ENCODE data around the gene SMYD2. TPM values are rescaled to one million over a fixed set of nuclear protein-coding genes. Genes with fewer than 3 reads are reported as not detected.

The SMYD2 gene
- total and polyA plus RNA-seq, 3 donors from 2014 or later, result 73.9 to 89.4 (median 75.5) TPM

DNA sequence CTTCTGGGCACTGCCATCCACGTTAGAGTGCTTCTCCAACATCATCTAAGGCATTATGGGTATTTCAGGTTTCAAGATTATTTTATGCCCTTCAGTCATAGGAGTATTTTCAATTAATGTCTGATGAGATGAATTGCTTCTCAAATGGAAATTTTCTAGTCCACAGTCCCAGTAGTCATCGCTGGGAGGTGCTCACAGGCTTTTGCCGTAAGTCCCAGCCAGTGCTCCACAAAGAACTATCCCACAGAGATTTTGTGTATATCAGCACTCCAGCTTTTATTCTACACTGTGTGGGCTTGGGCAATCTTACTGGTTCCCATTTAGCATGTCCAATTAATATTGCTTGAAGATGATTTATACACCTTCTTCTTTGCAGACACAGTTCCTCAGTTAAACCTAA, 61.0 kb downstream of the SMYD2 start:
- no peak for DNase-seq
- intact Hi-C loops (cut with DNase I; ENCODE audit: low total_unique reads), result no loop called here
- Histone ChIP-seq H3K4me3 (no peak overlapping the region), H3K27ac (no peak overlapping the region), H3K4me1 (no peaks in the 10 kb centered on the region), H3K27me3 (no peaks in the 10 kb centered on the region), H3K36me3 (ENCODE audit: low read depth, missing control alignments) (no peaks in the 10 kb centered on the region), H3K9me3 (no peaks in the 10 kb centered on the region)
- WGBS, 2 donors, result 81 to 82% methylated on average over 3 of the region's 3 CpGs
- TF ChIP-seq, protein P1, sequence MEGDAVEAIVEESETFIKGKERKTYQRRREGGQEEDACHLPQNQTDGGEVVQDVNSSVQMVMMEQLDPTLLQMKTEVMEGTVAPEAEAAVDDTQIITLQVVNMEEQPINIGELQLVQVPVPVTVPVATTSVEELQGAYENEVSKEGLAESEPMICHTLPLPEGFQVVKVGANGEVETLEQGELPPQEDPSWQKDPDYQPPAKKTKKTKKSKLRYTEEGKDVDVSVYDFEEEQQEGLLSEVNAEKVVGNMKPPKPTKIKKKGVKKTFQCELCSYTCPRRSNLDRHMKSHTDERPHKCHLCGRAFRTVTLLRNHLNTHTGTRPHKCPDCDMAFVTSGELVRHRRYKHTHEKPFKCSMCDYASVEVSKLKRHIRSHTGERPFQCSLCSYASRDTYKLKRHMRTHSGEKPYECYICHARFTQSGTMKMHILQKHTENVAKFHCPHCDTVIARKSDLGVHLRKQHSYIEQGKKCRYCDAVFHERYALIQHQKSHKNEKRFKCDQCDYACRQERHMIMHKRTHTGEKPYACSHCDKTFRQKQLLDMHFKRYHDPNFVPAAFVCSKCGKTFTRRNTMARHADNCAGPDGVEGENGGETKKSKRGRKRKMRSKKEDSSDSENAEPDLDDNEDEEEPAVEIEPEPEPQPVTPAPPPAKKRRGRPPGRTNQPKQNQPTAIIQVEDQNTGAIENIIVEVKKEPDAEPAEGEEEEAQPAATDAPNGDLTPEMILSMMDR (IDR thresholded peaks at IDR 0.05), result no peak
- no peak for TF ChIP-seq POLR2A (IDR thresholded peaks at IDR 0.05)

DNA sequence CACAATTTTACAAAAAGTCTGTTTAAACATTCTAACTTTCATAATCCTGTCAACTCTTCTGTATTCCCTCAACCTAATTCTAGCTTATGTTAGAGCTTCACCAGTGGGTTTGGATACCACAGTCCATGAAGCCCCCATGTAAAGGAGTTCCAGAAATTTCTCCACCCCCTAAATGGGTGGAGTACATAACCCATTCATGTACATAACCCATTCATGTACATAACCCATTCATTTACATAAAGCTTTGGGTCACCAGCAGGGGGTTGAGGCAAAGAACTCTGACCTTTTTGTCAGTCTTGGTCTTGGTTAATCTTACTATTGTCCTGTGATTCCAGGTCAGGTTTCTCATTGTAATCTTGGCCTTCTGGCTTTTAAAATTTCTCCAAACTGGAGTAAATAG, 61.6 kb downstream of the SMYD2 start:
- Histone ChIP-seq H3K36me3 (ENCODE audit: low read depth, missing control alignments) (no peaks in the 10 kb centered on the region), H3K27me3 (no peaks in the 10 kb centered on the region), H3K4me3 (no peak overlapping the region), H3K9me3 (no peaks in the 10 kb centered on the region), H3K4me1 (no peaks in the 10 kb centered on the region), H3K27ac (no peak overlapping the region)
- no peak for TF ChIP-seq POLR2A (IDR thresholded peaks at IDR 0.05)
- TF ChIP-seq, protein P1 (IDR thresholded peaks at IDR 0.05), result no peak
- intact Hi-C loops (cut with DNase I; ENCODE audit: low total_unique reads), result no loop called here
- DNase-seq, result no peak

DNA sequence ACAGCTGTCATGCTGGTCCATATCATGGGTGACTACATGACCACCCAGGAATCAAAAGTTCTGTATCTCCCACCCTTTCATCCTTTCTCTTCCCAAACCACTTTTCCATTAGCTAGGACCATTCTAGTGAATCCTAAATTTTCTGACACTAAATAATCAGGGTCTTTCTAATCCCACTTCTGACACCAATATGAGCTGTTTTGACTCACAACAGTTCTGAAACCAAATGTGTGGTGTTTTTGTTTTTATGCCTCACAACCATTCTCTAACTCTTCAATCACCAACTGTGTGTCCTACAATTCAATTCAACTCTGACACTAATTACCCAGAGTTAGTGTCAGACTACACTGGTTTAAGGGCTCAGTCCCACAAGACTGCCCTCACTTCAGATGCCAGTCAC, 63.9 kb downstream of the SMYD2 start:
- intact Hi-C loops (cut with DNase I; ENCODE audit: low total_unique reads), result no loop called here
- H3K9me3 ChIP-seq, result no peaks in the 10 kb centered on the region
- H3K27me3 ChIP-seq, result no peaks in the 10 kb centered on the region
- no peak overlapping the region for H3K27ac ChIP-seq
- no peaks in the 10 kb centered on the region for H3K4me1 ChIP-seq
- no peak for DNase-seq
- no peaks in the 10 kb centered on the region for H3K36me3 ChIP-seq (ENCODE audit: low read depth, missing control alignments)
- no peak overlapping the region for H3K4me3 ChIP-seq
- TF ChIP-seq, protein P1 (IDR thresholded peaks at IDR 0.05), result no peak
- TF ChIP-seq POLR2A (IDR thresholded peaks at IDR 0.05), result no peak

DNA sequence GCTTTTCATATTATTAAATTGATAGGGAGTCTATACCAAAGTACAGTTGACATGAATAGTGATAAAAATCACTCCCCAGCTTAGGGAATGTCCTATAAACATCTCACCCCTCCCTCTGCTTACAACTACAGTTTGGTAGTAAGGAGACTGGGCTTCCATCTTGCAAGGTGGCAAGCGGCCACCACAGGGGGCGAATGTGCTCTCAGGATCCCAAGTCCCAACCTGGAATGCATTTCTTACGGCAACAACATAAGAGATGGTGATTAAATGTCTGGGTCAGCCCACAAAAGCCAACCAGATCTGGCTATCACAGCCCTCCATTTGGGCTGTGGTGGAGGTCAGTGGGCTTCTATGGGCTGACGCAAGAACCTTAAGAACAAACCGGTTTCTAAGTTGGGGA, 68.0 kb downstream of the SMYD2 start:
- intact Hi-C loops (cut with DNase I; ENCODE audit: low total_unique reads), result no loop called here

DNA sequence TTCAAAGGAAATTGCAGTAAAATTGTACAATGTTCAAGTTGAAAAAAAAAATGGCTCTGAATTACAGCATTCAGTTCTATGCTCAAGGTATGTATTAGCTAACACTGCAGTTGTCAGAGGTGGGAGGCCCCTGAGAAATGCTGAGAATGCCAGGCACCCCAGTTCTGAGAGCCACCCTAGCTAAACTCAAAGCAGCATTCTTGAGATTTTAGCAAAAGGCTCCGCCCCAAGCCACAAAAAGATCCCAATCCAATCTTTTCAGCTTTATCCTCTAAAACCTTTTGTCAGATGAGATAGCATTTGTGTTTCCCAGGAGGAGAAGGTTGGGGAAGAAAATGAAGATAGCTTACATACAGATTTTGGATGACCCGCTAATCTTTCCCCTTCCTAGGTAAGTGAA, 68.8 kb downstream of the SMYD2 start:
- intact Hi-C loops (cut with DNase I; ENCODE audit: low total_unique reads), result no loop called here
- TF ChIP-seq, protein P1 (IDR thresholded peaks at IDR 0.05), result no peak
- TF ChIP-seq POLR2A (IDR thresholded peaks at IDR 0.05), result no peak
- Histone ChIP-seq H3K4me1 (no peaks in the 10 kb centered on the region), H3K4me3 (no peak overlapping the region), H3K9me3 (no peaks in the 10 kb centered on the region), H3K27me3 (no peaks in the 10 kb centered on the region), H3K27ac (no peak overlapping the region), H3K36me3 (ENCODE audit: low read depth, missing control alignments) (no peaks in the 10 kb centered on the region)
- WGBS, 2 donors, result 93 to 98% methylated on average over 2 of the region's 2 CpGs
- DNase-seq, result no peak

More for the DNA sequence above, 68.0 kb downstream of the SMYD2 start:
- Histone ChIP-seq H3K4me1 (no peaks in the 10 kb centered on the region), H3K4me3 (no peak overlapping the region), H3K27ac (no peak overlapping the region), H3K27me3 (no peaks in the 10 kb centered on the region), H3K9me3 (no peaks in the 10 kb centered on the region), H3K36me3 (ENCODE audit: low read depth, missing control alignments) (no peaks in the 10 kb centered on the region)
- WGBS, 2 donors, result 94 to 99% methylated on average over 5 of the region's 5 CpGs
- no peak for TF ChIP-seq POLR2A (IDR thresholded peaks at IDR 0.05)
- TF ChIP-seq, protein P1 (IDR thresholded peaks at IDR 0.05), result no peak
- DNase-seq, result no peak

Measured in testis (tissue), 3 donors.